SIG-M5 treated with dmso at 0.1 percent for 504 hours (cell line): ENCODE results near the gene MYH9.
"Not testable (repeated sequence)": the region's sequence is repeated elsewhere in the genome, so short reads cannot be mapped to it uniquely, and the experiment has no call there.

Experiments
- DNase-seq: peaks from one replicate; lab custom pipeline; 2025; ENCODE audit not compliant: unreplicated experiment; lab: John Stamatoyannopoulos, UW

Gene MYH9

DNA sequence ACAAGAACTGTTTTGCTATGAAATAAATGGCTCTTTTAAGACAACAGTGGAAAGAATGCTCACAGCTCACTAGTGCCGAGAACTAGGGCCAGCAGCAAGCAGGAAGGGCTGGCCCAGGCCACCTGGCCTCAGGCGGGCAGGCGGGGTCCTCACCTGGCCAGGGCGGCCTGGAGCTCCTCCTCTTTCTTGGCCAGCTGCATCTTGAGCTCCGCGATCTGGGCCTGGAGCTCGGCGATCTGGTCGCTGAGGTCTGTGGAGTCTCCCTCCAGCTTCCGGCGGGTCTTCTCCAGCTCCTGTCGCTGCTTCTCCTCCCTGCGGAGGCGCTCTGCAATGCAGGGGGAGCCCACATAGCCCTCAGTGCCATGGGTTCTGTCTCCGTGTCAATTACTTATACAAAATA lies 91.1 kb downstream of the MYH9 start:
- DNase-seq: no peak

DNA sequence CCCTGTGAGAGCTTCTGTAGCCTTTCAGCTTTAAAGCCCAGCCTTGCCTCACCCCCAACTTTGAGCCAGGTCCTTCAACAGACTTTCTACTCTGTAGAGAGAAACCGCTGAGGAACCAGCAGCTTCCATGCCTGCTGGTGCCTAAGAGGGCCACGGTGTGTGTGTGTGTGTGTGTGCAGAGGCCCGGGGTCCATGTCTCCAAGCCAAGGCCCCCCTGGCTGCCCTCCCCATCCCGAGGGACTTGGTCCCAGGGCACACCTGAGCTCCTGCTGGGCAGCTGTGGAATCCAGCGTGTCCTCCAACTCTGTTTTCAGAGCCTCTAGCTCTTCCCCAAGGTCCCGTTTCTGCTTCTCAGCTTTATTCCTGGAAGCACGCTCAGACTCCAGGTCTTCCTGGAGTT lies 92.5 kb downstream of the MYH9 start:
- no peak for DNase-seq

DNA sequence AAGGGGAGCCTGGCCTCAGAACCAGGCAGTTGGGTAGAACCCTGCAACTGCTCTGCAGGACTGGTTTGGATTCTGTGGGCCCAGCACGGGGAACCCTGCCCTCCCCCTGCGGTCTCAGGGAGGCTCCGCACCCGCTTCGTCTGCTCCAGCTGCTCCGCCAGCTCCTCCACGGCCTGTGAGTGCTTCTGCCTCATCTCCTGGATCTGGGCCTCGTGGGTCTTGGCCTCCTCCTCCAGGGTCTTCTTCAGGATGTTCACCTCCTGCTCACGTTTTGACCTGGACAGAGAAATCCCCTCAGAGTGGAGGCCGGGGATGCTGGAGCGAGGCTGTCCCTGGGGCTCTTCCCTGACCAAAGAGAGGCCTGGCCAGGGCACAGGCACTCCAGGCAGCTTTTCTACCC lies 93.0 kb downstream of the MYH9 start:
- no peak for DNase-seq

DNA sequence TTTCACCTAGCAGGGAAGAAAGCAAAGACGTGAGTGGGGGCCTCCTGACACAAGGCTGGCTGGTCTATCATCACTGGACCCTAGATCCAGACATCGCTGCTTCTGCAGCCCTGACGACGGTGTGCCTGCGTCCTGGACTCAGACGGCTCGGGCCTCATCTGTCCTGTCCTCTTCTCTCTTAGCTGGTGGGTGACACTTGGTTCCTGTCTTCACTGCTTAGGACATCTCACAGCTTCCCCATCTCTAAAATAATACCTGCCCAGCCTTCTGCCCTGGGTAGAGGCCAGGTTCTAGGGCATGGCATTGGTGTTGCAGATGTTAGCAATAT lies 93.5 kb downstream of the MYH9 start:
- no peak for DNase-seq

DNA sequence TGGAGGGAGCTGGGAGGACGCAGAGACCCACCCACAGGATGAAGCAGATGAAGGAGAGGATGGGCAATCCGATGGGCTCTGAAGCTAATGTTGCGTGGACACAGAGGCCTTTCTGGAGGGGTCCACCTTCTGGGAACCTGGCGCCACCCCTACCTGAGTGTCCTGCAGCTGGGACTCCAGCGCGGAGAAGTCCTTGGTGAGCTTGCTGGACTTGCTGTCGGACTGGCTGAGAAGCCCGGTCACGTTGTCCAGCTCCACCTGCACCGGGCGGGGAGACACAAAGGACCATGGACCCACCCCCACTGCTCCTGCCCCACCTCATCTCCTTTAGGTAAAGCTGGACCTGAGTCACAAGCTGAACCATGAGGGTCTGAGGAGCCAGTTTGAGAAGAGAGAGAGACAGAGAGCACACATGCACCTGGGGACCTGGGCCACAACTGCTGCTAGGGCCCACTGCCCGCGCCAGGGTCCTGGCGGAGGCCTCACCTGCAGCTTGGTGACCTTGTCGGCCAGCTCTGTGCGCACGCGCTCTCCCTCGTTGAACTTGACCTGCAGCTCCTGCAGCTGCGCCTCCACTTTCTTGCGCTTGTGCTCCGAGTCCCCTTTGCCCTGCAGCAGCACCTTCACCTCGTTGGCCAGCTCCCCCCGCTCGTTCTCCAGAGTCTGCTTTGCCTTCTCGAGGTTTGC lies 94.0 kb downstream of the MYH9 start:
- DNase-seq: no peak

DNA sequence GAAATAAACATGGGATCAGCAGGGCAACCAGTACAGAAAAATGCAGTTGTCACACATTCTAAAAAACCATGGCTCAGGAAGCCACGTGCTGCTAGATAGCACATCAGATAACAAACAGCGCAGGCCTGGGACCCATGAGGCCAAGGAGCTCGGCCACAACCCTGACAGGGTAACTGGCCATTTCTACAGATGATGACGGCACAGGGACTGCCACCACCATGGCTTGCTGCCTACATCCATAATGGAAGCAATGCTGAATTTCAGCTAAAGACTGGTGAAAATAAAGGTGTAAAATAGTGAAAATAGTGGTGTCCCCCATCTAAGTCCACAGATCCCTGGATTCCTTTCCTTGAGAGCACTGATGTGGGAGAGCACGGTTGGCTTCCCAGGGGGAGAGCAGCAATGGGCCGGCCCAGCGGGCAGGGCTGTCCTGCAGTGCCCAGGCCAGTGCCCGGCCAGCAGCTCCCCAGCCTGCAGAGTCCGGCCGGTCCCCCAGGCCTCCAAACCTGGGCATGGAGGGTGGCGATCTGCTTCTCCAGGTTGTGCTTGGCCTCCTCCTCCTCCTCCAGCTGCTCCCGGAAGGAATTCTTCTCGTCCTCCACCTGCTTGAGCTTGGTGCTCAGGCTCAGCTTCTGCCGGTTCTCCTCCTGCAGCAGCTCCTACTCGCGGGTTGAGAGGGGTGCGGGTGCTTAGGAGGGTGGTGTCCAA lies 94.8 kb downstream of the MYH9 start:
- no peak for DNase-seq

DNA sequence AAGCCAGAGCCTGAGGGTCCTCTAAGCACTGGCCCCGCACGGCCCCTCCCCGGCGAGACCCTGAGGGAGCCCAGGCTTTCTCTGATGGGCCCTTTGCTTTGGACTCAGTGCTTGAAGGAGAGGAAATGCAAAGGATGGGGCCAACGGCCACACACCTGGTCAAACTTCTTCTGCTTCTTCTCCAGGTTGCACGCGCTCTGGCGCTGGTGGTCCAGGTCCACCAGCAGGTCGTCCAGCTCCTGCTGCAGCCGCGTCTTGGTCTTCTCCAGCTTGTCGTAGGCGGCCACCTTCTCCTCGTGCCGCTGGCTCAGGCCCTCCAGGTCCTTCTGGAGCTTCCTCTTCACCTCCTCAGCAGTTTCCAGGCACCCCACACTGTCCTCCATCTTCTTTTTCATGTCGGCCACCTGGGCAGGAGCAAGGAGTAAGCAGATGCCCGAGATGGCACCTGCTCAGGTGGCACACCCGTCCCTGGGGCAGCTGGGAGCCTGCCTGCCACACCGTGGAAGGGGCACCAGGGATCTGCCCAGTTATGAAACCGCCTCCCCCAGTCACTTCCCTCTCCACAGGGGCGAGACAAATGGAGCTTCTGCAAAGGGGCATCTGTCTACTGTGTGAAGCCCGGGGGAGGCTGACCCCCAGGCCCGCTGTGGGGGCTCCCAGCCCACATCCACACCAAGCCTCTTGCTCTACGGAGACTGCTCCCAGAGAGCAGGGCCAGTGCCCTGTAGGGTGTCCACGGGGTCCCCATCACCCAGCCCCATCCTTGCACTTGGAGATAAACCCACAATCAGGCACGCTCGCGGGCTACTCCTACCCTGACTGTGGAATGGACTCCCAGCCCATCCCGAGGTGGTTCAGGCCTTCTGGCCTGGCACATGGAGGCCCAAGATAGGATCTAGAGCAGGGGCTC lies 95.7 kb downstream of the MYH9 start:
- no peak for DNase-seq

DNA sequence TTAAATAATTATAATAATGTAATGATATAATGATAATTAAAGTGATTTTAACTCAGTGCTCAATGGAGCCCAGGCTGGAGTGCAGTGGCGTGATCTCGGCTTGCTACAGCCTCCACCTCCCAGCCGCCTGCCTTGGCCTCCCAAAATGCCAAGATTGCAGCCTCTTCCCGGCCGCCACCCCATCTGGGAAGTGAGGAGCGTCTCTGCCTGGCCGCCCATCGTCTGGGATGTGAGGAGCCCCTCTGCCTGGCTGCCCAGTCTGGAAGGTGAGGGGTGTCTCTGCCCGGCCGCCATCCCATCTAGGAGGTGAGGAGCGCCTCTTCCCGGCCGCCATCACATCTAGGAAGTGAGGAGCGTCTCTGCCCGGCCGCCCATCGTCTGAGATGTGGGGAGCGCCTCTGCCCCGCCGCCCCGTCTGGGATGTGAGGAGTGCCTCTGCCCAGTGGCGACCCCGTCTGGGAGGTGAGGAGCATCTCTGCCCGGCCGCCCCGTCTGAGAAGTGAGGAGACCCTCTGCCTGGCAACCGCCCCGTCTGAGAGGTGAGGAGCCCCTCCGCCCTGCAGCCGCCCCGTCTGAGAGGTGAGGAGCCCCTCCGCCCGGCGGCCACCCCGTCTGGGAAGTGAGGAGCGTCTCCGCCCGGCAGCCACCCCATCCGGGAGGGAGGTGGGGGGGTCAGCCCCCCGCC lies 97.2 kb downstream of the MYH9 start:
- not testable (repeated sequence) for DNase-seq

DNA sequence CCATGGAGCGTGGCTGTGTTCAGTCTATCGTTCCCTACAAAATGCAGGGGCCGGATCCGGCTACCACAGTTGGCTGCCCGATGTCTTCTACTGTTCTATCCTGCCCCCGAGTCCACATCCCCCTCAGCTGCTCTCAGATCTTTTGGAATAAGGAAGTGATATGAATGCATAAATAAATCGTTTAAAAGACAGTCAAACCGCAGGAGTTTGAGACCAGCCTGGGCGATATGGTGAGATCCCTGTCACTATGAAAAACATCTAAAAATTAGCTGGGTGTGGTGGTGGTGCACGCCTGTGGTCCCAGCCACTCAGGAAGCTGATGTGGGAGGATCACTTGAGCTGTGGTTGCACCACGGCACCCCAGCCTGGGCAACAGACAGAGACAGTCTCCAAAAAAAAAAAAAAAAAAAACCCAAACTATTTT lies 97.8 kb downstream of the MYH9 start:
- not testable (repeated sequence) for DNase-seq

DNA sequence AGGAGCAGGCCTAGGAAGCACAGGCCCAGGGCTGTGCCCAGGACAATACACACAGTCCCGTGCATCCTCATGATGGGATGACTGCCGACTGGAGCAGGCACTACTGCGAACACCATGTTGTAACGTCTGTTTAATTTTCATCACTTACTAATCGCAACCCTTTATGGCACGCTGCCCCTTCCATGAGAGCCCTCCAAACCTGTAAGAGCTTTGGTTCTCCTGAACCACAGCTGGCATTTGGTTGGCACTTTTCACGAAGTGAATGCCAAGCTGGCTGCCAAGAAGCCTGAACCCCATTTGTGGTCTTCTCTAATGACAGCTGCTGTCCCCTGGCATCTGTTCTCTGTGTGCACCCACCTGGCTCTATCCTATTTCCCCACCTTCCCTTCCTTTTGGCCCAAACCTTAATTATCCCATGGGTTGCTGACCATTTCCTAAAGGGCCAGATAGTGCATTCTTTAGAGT lies 98.3 kb downstream of the MYH9 start:
- no peak for DNase-seq

DNA sequence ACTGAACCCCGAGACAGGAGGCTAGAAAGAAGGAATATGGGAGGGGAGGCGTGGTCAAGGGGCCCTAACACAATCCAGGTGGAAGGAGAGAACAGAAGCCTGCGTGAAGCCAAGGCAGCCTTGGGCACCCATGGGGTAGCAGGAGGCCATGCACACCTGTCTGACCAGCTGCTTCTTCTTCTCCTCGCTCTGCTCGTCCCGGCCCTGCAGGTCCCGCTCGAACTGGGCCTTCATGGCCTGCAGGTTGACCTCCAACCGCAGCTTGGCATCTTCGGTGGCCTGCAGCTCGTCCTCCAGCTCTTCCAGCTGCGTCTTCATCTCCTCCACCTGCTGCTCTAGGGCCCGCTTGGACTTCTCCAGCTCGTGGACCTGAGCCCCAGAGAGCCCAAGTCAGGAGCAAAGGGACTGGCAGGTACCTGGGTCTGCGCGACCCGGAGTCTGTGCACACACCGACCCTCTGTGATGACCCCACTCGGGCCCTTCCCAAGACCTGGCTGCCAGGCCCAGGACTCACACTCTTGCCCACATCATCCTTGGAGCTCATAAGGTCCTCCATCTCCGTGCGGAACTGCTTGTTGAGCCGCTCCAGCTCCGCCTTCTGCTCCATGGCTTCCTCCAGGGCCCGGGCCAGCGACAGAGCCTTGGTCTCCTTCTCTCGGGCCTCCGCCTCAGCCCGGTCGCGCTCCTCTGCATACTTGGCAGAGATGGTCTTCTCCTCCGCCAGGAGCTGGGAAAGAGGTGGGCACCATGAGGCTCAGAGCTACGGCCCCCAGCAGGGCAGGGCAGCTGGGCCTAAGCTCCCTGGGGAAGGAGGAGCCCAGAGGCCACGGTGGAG lies 99.0 kb downstream of the MYH9 start:
- no peak for DNase-seq

DNA sequence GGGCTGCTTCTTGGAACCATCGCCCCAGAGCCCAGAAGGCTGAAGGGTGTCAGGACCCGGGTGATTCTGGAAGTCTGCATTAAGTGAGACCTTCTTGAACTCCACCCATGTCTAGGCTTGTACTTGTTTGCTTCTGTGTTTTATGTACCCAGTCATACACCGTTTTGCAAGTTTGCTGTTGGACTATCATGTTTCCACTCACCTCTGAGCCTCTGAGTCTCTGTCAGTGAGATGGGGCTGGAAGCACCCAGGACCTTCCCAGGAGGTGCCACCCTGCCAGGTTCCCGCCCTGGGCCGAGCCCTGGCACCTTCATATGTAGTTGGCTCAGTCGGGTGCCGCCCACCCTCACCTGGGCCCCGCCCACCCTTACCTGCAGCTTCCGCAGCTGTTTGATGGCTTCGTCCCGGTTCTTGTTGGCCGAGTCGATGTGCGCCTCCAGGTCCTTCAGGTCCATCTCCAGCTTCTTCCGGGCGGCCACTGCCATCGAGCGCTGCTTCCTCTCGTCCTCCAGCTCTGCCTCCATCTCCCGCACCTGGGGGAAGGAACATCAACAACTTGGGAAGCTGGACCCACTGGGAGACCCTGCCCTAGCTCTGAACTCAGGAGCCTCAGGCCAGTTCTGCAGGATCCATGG lies 99.8 kb downstream of the MYH9 start:
- no peak for DNase-seq

DNA sequence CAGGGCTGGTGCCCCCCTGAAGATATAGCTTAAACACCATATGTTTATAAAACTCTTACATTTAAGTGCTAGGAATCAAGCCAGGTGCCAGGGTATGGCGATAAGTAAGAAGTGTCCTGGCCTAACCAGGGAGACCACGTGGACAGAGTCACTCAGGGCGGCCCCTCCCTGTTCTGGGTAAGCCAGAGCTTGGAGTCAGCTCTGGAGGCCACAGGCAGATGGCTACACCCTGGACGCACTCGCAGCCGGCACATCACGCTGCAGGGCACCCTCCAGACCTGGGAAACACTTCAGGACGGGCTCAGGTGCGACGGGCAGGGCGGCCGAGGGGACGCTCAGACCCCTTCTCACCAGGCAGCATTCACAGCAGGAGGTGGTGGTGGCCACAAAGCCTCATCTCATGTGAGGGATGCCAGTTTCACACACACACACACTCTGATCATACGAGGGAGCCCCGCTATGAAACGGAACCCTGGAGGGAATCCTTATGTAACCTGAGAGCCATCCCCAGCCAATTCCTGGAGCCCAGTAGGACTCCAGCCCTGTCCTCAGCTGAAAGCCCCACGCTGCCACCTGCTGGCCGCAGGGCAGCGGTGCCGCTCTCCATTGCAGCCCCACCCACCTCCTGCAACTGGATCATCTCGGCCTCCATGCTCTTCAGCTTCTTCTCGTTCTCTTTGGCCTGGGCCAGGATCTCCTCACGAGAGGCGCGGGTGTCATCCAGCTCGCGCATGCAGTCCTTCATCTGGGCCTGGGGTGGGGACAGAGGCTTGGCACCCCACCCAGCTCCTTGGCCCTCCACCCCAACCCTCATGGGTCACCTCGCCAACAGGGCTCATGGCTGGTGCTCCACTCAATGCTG lies 101.4 kb downstream of the MYH9 start:
- peak; percentile 38 for DNase-seq

DNA sequence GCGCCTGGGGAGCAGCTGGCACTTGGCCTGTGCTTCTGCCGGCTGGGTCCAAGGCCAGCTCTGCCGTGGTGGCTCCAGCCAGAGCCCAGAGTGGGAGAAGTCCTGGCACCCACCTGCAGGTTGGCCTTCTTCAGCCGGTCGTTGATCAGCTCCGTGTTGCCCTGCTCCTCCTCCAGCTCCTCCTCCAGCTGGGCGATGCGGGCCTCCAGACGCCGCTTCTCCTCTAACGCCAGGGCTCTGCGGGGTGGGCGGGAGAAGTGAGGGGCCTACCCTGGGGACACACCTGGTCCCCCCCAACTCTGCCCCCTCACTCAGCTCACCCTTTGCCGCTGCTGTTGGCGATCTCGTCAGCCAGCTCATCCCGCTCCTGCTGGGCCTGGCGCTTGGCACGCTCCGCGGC lies 102.2 kb downstream of the MYH9 start:
- no peak for DNase-seq

DNA sequence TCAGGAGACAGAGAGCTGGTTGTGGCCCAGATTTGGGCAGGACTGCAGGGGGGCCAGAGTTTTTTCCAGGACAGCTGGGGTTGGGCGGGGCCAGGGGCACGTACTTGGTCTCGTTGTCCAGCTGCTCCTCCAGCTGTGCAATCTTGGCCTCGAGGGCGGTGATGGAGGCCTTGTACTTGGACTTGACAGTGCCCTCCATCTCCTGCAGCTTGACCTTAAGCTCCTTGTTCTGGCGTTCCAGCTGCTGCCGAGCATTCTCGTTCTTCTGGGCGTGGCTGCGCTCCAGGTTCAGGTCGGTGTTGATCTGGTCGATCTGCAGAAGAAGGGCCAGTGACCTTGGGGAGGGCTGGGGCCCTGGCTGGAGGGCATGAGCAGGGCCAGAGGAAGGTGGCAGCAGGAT lies 102.8 kb downstream of the MYH9 start:
- DNase-seq: no peak

DNA sequence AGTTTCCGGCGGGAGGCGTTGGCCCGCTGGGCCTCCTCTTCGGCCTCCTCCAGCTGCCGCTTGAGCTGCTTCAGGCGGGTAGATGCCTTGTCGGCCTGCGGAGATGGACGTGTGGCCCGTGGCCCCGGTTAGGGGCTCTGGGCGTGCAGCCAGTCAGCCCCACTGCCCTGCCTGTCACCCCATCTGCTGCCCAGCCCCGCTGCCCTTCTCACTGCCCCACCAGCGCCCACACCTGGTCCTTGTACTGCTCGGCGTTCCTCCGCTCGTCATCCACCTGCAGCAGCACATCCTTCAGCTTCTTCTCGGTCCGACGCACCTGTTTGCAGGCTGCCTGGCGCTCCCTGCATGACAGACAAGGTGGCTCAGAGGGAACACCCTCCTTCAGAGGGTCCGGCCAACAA lies 103.6 kb downstream of the MYH9 start:
- DNase-seq: no peak

DNA sequence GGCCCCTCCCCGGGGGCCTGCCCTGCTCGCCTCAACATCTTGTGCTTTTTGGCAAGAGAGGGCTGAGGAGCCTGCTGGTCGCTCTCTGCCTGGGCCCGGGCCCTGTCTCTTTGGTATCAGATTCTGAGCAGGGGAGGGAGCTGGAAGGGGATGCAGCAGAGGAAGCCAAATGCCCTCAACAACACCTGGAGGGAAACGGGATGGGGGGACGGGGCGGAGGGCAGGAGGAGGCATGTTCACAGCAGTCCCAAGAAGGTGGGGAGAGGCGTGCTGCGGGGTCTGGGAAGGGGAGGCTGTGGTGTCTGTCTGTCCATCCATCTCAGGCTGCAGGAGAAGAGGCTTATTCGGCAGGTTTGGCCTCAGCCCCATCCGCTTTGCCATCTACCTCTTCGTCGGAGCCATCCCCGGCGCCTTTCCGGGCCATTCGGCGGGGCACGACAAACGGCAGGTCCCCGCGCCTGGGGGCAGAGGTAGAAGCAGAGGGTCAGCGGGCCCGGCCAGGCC lies 105.4 kb downstream of the MYH9 start:
- no peak for DNase-seq

DNA sequence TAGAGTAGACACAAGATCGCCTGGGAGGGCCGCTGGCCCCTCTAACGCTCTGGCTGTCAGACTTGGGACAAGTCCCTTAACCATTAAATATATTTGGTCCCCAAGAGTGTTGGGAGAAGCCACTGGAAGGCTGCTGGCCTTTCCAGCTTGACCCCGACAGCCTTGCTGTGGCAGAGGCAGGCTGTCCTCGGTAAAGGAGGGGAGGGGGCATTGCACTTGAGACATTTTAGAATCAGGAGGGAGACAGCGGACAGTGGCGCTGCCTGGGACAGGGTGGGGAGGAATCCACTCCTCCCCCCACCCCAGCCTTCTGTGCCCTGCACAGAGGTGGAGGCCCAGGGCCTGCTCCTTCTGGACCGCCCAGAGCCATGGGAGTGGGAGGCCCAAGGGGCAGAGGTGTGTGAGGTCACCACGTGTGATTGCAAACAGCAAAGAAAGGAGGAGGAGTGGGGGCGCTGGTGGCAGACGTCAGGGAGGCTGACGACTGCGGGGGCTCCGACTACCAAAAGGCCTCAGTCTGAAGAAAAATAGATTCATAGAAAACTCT lies 105.9 kb downstream of the MYH9 start:
- no peak for DNase-seq
